HG02588 (cell line): ENCODE measurements around the gene KAT2A.

ENCODE experiments used
- ATAC-seq: cut with Tn5 transposase; IDR thresholded peaks from one replicate; pipeline ENCODE4 v1.9.1; 2021; ENCODE audit warnings: mild to moderate bottlenecking, moderate library complexity; ENCODE audit not compliant: unreplicated experiment

Gene KAT2A

DNA sequence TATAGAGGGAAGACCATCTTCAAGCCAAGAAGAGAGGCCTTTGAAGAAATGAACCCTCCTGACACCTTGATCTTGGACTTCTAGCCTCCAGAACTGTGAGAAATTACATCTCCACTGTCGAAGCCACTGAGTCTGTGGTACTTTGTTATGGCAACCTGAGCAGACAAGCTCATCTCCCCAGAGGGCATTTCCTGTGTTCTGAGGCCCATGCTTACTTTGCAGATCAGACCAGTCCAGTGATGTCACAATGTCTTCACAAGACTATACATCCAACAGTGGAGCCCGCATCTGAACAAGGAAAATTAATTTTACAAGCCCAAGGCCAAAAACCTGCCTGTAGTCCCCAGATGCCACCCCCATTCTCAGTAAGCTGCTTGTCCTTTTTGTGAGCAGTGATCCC lies 56.0 kb downstream of the KAT2A start:
- no peak for ATAC-seq
